ENCODE measurements around the gene LAMP5.

The LAMP5 gene

DNA sequence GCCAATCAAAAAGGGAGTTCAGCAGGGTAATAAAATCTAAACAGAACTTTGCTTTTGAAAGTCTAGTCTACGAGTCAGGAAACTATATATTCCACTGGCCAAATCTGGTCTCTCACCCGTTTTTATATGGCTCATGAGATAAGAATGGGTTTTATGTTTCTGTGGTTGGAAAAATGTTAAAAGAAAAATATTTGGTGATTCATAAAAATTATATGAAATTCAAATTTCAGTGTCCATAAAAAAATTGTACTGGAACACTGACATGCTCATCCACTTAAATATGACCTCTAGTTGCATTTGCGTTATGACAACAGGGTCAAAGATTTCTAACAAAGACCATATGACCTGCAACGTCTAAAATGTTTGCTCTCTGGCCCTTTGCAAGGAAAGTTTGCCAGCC, 22.3 kb upstream of the LAMP5 start:
- DNase-seq (ENCODE audit: low read depth): no peak
- no peak overlapping the region for H3K4me3 ChIP-seq (ENCODE audit: low read depth, low read length)
- TF ChIP-seq POLR2A (IDR thresholded peaks at IDR 0.05; ENCODE audit: extremely low read depth, insufficient read length) (no peak), CTCF (IDR thresholded peaks at IDR 0.05; ENCODE audit: low read depth, low read length) (no peak), MYC (IDR thresholded peaks at IDR 0.05; ENCODE audit: low read depth, low read length) (no peak)
- TF ChIP-seq, protein P1, sequence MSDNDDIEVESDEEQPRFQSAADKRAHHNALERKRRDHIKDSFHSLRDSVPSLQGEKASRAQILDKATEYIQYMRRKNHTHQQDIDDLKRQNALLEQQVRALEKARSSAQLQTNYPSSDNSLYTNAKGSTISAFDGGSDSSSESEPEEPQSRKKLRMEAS (IDR thresholded peaks at IDR 0.05; ENCODE audit: low read depth, low read length): no peak

DNA sequence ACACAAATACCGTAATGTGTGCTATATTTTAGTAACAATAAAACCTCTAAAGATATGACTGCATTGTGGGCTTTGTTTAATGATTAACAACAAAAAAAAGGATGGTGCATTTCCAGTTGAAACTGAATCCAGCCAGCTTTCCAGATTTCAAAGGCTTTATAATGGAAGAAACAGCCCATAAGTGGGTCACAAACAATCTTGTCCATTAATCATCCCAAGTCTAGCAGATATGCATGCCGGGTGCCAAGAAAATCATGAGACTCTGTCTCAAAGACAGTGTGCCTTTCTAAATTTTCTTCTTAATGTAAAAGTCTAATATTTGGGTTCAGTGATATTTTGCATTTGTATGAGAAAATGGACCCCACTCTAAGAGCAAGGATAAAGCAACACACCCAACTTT, 20.6 kb upstream of the LAMP5 start:
- DNase-seq (ENCODE audit: low read depth): no peak
- H3K4me3 ChIP-seq (ENCODE audit: low read depth, low read length): no peak overlapping the region
- no peak for TF ChIP-seq MYC (IDR thresholded peaks at IDR 0.05; ENCODE audit: low read depth, low read length)
- TF ChIP-seq POLR2A (IDR thresholded peaks at IDR 0.05; ENCODE audit: extremely low read depth, insufficient read length): no peak

DNA sequence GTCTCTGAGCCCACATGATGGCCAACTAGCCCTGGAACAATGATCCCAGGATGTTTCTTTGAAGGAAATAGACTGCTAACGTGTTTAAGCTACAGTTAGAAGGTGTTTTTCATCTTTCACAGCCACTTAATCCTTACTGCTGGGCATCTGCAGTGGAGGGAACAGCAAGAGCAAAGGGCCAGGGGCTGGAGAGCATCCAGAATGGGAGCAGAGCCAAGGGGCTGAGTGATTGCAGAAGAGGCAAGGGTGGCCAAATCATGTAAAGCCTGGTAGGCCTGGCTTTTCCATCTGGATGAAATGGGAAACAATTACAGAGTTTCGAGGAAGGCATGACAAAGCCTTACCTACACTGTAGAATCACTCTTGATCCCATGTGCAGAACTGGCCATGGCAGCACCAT, 18.7 kb upstream of the LAMP5 start:
- DNase-seq (ENCODE audit: low read depth): no peak
- H3K4me3 ChIP-seq (ENCODE audit: low read depth, low read length): no peak overlapping the region
- TF ChIP-seq POLR2A (IDR thresholded peaks at IDR 0.05; ENCODE audit: extremely low read depth, insufficient read length) (no peak), MYC (IDR thresholded peaks at IDR 0.05; ENCODE audit: low read depth, low read length) (no peak), CTCF (IDR thresholded peaks at IDR 0.05; ENCODE audit: low read depth, low read length) (no peak)
- TF ChIP-seq, protein P1 (IDR thresholded peaks at IDR 0.05; ENCODE audit: low read depth, low read length): no peak

DNA sequence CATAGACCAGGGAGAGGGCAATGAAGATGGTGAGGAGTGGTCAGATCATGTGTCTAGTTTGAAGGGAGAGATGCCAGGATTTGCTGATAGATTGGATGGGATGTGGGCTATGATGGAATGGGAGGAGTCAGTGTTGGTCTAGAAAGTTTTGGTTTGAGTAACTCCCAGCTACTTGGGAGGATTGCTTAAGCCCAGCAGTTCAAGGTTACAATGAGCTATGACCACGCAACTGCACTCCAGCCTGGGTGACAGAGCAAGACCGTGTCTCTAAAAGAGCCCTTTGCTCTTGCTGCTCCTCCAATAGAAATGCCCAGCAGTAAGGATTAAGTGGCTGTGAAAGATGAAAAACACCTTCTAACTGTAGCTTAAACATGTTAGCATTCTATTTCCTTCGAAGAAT, 18.2 kb upstream of the LAMP5 start:
- DNase-seq (ENCODE audit: low read depth): no peak
- TF ChIP-seq MYC (IDR thresholded peaks at IDR 0.05; ENCODE audit: low read depth, low read length) (no peak), POLR2A (IDR thresholded peaks at IDR 0.05; ENCODE audit: extremely low read depth, insufficient read length) (no peak), CTCF (IDR thresholded peaks at IDR 0.05; ENCODE audit: low read depth, low read length) (no peak)
- TF ChIP-seq, protein P1 (IDR thresholded peaks at IDR 0.05; ENCODE audit: low read depth, low read length): no peak
- H3K4me3 ChIP-seq (ENCODE audit: low read depth, low read length): no peak overlapping the region

DNA sequence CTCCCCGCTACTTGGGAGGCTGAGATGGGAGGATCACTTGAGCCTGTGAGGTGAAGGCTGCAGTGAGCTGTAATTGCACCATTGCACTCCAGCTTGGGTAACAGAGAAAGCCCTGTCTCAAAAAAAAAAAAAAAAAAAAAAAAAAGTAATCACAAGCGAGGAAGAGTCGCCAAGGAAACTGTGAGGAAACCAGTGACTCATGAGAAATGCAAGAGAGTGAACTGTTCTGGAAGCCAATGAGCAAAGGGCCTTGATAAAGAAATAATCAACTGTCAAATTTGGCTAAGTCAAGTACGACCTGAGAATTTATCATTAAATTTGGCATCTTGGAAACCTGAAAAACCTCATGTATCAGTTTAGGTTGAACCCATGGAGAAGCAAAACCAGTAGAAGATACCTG, 16.1 kb upstream of the LAMP5 start:
- no peak for TF ChIP-seq POLR2A (IDR thresholded peaks at IDR 0.05; ENCODE audit: extremely low read depth, insufficient read length)
- TF ChIP-seq MYC (IDR thresholded peaks at IDR 0.05; ENCODE audit: low read depth, low read length): no peak
- TF ChIP-seq CTCF (IDR thresholded peaks at IDR 0.05; ENCODE audit: low read depth, low read length): no peak
- TF ChIP-seq, protein P1 (IDR thresholded peaks at IDR 0.05; ENCODE audit: low read depth, low read length): no peak
- no peak overlapping the region for H3K4me3 ChIP-seq (ENCODE audit: low read depth, low read length)
- DNase-seq (ENCODE audit: low read depth): peak; percentile 35

DNA sequence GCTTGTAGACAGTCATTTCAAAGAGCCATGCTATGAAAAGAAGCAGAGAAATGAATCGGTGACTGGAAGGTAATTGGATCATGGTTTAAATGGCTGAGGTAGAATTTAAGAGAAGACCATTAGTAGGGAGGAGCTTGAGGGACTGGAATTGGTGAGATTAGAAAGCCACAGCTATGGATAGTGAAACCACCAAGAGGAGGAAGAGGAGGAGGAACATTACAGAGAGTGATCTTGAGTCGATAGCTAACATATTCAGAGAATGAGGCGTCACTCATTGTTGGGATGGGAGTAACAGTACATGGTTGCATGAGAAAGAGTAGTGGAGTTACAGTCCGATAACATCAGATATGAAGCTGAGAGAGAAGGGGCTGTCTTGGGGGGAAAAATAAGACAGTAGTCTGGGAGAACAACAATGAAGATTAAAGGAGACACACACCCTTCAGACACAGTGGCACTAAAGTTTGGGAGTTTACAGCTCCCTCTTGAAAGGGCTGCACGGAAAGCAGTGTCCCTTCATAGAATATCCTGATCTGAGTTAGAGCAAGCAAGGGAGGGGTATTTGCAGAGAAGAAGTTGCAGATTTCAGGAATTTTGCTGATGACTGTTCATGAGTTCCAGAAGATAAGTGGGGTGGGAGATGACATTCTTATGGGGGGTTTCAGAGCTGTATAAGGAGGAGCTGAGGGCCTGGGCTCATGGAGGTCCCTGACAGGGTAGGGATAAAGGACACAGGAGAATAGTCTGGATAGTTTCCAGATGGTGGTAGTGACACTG, 15.1 kb upstream of the LAMP5 start:
- TF ChIP-seq, protein P1 (IDR thresholded peaks at IDR 0.05; ENCODE audit: low read depth, low read length): no peak
- no peak for TF ChIP-seq CTCF (IDR thresholded peaks at IDR 0.05; ENCODE audit: low read depth, low read length)
- TF ChIP-seq POLR2A (IDR thresholded peaks at IDR 0.05; ENCODE audit: extremely low read depth, insufficient read length): no peak
- TF ChIP-seq MYC (IDR thresholded peaks at IDR 0.05; ENCODE audit: low read depth, low read length): no peak
- no peak for DNase-seq (ENCODE audit: low read depth)
- no peak overlapping the region for H3K4me3 ChIP-seq (ENCODE audit: low read depth, low read length)
